Central memory CD8-positive, alpha-beta T cell (primary cell): ENCODE measurements around the gene KRT77.

Experiments
- ATAC-seq: fragments of 150-1000 bp; cut with Tn5 transposase; replicated peaks from 2 replicates; pipeline ENCODE4 v1.10.0; 2022; ENCODE audit warnings: mild to moderate bottlenecking, moderate FRiP score, moderate number of reproducible peaks; ENCODE audit not compliant: poor library complexity, severe bottlenecking; ENCODE audit errors: extremely low read depth
- DNase-seq, 2 donors: peaks; one replicate each; pipeline ENCODE4 v3.0.0; 2021; ENCODE audit warnings: low spot score in 2 of 2
- H3K27ac Mint-ChIP-seq: one replicate; pipeline ENCODE4 v1.8.0; 2022; ENCODE audit warnings: low read depth, mild to moderate bottlenecking, moderate library complexity, mixed read lengths
- H3K27me3 Mint-ChIP-seq: one replicate; pipeline ENCODE4 v1.8.0; 2022; ENCODE audit warnings: mixed read lengths
- H3K36me3 Mint-ChIP-seq: one replicate; pipeline ENCODE4 v1.8.0; 2022; ENCODE audit warnings: mild to moderate bottlenecking, moderate library complexity, mixed read lengths; ENCODE audit not compliant: insufficient read depth
- H3K4me1 Mint-ChIP-seq: one replicate; pipeline ENCODE4 v1.8.0; 2022; ENCODE audit warnings: mixed read lengths
- H3K4me3 Mint-ChIP-seq: one replicate; pipeline ENCODE4 v1.8.0; 2022; ENCODE audit warnings: mild to moderate bottlenecking, moderate library complexity, mixed read lengths
- H3K9me3 Mint-ChIP-seq: one replicate; pipeline ENCODE4 v1.8.0; 2022; ENCODE audit warnings: mixed read lengths

Gene KRT77

DNA sequence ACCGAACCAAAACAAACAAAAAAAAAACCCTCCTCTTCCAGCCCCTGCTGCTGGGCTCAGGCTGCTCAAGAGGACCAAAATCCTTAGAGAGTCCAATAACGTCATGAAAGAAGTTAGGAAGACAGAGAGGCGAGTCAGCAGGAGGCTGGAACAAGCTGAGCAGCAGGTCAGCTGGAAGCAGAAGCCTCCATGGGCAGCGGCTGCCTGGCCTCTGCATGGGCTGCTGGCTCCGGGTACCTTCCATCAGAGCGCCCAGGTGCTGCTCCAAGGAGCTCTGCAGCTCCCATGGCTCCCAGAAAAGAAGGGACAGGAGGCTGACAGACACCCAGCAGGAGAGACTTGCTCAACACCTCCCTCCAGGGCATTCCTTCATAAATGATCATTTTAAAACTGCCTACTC lies 48.1 kb downstream of the KRT77 start:
- no peak for DNase-seq
- no peaks in the 10 kb centered on the region for H3K27me3 Mint-ChIP-seq
- no peak overlapping the region for H3K27ac Mint-ChIP-seq
- no peaks in the 10 kb centered on the region for H3K9me3 Mint-ChIP-seq
- H3K36me3 Mint-ChIP-seq = no peaks in the 10 kb centered on the region
- peaks cover 12% of the 10 kb centered on the region for H3K4me1 Mint-ChIP-seq
- H3K4me3 Mint-ChIP-seq = no peak overlapping the region
- ATAC-seq = no peak

DNA sequence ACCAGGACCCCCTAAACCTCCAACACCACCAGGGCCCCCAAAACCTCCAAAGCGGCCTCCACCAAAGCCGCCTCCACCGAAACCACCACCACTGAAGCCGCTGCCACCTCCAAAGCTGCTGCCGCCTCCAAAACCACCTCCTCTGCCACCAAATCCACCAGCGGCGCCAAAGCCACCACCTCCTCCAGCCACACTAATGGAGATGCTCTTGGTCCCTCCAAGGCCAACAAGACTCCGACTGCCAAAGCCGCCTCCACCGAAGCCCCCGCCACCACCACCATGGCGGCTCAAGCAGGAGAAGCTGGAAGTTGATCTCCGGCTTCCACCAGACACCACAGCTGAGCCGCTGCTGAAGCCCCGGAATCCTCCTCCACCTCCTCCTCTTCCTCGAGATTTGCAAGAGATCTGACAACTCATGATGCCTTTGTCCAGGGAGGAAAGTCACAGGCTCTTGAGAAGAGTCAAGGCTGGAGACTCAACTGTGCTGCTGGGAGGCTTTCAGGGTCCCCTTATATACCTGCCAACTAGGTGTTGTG lies 51.5 kb downstream of the KRT77 start, which contains the start of gene KRT2:
Gene KRT2 (minus strand): TSS at position 486 of the 536 bp plus-strand sequence. CDS start 69 bp downstream, at position 417.
- peaks cover 36% of the 10 kb centered on the region for H3K4me1 Mint-ChIP-seq
- DNase-seq (no peak), ATAC-seq (no peak)

DNA sequence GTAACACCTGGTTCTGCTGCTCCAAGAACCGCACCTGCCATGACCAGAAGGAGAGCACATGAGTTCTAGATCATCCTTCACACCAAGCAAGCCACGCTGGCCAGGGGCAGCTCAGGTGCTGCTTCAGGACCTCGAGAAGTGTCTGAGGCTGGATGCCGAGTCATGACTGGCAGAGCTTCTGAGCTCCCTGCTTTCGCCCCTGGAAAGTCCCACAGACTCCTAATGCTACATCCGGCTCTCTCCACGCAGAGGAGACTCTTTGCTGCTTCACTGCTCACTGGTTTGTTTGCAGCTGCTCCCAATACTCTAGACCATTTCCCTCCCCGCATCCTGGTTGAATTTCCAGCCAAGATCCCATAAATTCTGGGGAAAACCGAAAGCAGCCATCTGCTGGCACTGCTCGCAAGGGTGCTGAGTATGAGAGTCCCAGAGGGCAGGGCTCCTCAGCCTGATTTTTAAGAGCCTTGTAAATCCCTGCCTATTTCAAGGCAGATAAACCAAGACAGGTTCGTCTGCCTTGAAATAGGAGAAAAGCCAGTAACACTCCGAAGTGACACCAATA lies 52.7 kb downstream of the KRT77 start:
- H3K4me1 Mint-ChIP-seq = peaks cover 47% of the 10 kb centered on the region
- DNase-seq = no peak
- no peak overlapping the region for H3K4me3 Mint-ChIP-seq
- peak overlapping the region; percentile 81 for H3K27ac Mint-ChIP-seq
- no peaks in the 10 kb centered on the region for H3K27me3 Mint-ChIP-seq
- ATAC-seq = no peak
- no peaks in the 10 kb centered on the region for H3K9me3 Mint-ChIP-seq
- peaks cover 4% of the 10 kb centered on the region for H3K36me3 Mint-ChIP-seq

More for the DNA sequence above, 51.5 kb downstream of the KRT77 start, which contains the start of gene KRT2:
- H3K4me3 Mint-ChIP-seq = no peak within 1 kb of the TSS
- H3K36me3 Mint-ChIP-seq = no peaks in the 10 kb centered on the region
- H3K27me3 Mint-ChIP-seq = no peaks in the 10 kb centered on the region
- H3K27ac Mint-ChIP-seq = no peak within 1 kb of the TSS
- H3K9me3 Mint-ChIP-seq = no peaks in the 10 kb centered on the region

DNA sequence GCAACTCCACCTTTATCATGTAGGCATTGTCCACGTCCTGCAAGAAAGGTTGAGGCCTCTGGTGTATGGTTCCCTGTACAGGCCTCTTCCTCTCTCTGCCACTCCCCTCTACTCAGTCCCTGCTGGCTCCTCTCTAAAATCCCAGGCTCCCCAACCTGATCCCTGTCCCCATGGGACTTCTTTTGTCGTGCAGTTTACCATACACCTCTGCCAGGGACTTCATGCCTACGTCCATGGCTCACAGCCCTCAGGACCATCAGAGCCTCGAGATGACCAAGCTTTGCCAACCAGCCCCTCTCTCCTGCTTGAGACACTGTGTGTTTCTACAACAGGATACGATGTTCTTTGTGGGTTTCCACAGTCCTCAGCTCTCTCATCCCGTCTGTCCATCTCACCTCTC lies 54.3 kb downstream of the KRT77 start:
- ATAC-seq = no peak
- H3K27ac Mint-ChIP-seq = peak overlapping the region; percentile 81

GRCh38 chr12:52648012-52648550 lies 55.2 kb downstream of the KRT77 start:
- H3K9me3 Mint-ChIP-seq = no peaks in the 10 kb centered on the region

More for the DNA sequence above, 54.3 kb downstream of the KRT77 start:
- no peak overlapping the region for H3K4me3 Mint-ChIP-seq
- peaks cover 7% of the 10 kb centered on the region for H3K36me3 Mint-ChIP-seq
- no peaks in the 10 kb centered on the region for H3K27me3 Mint-ChIP-seq
- H3K9me3 Mint-ChIP-seq = no peaks in the 10 kb centered on the region
- H3K4me1 Mint-ChIP-seq = peaks cover 63% of the 10 kb centered on the region
- DNase-seq = no peak

GRCh38 chr12:52647601-52648000 lies 55.7 kb downstream of the KRT77 start:
- Mint-ChIP-seq H3K9me3 (no peaks in the 10 kb centered on the region), H3K27ac (peak overlapping the region; percentile 99), H3K36me3 (peaks cover 7% of the 10 kb centered on the region), H3K4me3 (peak overlapping the region; percentile 56), H3K27me3 (no peaks in the 10 kb centered on the region), H3K4me1 (peaks cover 74% of the 10 kb centered on the region)
- DNase-seq (no peak), ATAC-seq (no peak)

More at GRCh38 chr12:52648012-52648550, 55.2 kb downstream of the KRT77 start:
- peaks cover 72% of the 10 kb centered on the region for H3K4me1 Mint-ChIP-seq
- H3K4me3 Mint-ChIP-seq = peak overlapping the region; percentile 56
- ATAC-seq (no peak), DNase-seq (no peak)
- no peaks in the 10 kb centered on the region for H3K27me3 Mint-ChIP-seq
- H3K36me3 Mint-ChIP-seq = peaks cover 7% of the 10 kb centered on the region
- H3K27ac Mint-ChIP-seq = peak overlapping the region; percentile 99

DNA sequence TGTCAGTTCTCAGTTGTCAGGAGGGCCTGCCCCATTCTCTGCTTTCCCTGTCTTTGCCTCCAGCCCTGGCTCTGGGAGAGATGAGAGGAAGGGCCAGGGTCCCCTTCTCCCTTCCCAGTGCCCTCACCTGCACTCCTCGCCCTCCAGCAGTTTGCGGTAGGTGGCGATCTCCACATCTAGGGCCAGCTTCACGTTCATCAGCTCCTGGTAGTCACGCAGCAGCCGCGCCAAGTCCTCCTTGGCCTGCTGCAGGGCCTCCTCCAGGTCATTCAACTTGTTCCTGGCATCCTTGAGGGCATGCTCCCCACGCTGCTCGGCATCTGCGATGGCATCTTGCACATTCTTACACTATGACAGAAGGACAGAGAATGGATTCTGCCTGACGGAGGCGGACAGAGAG lies 56.7 kb downstream of the KRT77 start:
- Mint-ChIP-seq H3K27me3 (no peaks in the 10 kb centered on the region), H3K4me1 (peaks cover 84% of the 10 kb centered on the region), H3K9me3 (no peaks in the 10 kb centered on the region), H3K27ac (peak overlapping the region; percentile 99), H3K36me3 (peaks cover 7% of the 10 kb centered on the region), H3K4me3 (peak overlapping the region; percentile 56)
- DNase-seq (no peak), ATAC-seq (no peak)

- H3K36me3 Mint-ChIP-seq = peaks cover 7% of the 10 kb centered on the region
Observed at GRCh38 chr12:52645982-52646381, 57.3 kb downstream of the KRT77 start.

GRCh38 chr12:52645120-52645761 lies 58.1 kb downstream of the KRT77 start:
- peaks cover 88% of the 10 kb centered on the region for H3K4me1 Mint-ChIP-seq
- H3K36me3 Mint-ChIP-seq = peaks cover 7% of the 10 kb centered on the region
- peak overlapping the region; percentile 56 for H3K4me3 Mint-ChIP-seq
- DNase-seq (peak in 1 of 2 donors; percentile 77), ATAC-seq (peak; percentile 99)
- no peaks in the 10 kb centered on the region for H3K27me3 Mint-ChIP-seq
- peak overlapping the region; percentile 99 for H3K27ac Mint-ChIP-seq
- no peaks in the 10 kb centered on the region for H3K9me3 Mint-ChIP-seq

More at GRCh38 chr12:52645982-52646381, 57.3 kb downstream of the KRT77 start:
- no peak for DNase-seq
- peak overlapping the region; percentile 99 for H3K27ac Mint-ChIP-seq
- H3K27me3 Mint-ChIP-seq = no peaks in the 10 kb centered on the region
- no peaks in the 10 kb centered on the region for H3K9me3 Mint-ChIP-seq
- no peak for ATAC-seq
- peak overlapping the region; percentile 56 for H3K4me3 Mint-ChIP-seq
- peaks cover 90% of the 10 kb centered on the region for H3K4me1 Mint-ChIP-seq

- Mint-ChIP-seq H3K9me3 (no peaks in the 10 kb centered on the region), H3K4me3 (no peak overlapping the region), H3K27ac (peak overlapping the region; percentile 99), H3K4me1 (peaks cover 76% of the 10 kb centered on the region), H3K27me3 (no peaks in the 10 kb centered on the region), H3K36me3 (peaks cover 7% of the 10 kb centered on the region)
- ATAC-seq (no peak), DNase-seq (no peak)
Observed at GRCh38 chr12:52644078-52644415, 59.3 kb downstream of the KRT77 start.

- peaks cover 7% of the 10 kb centered on the region for H3K36me3 Mint-ChIP-seq
- DNase-seq (no peak), ATAC-seq (no peak)
- peak overlapping the region; percentile 99 for H3K27ac Mint-ChIP-seq
- H3K27me3 Mint-ChIP-seq = no peaks in the 10 kb centered on the region
- no peak overlapping the region for H3K4me3 Mint-ChIP-seq
- no peaks in the 10 kb centered on the region for H3K9me3 Mint-ChIP-seq
- peaks cover 71% of the 10 kb centered on the region for H3K4me1 Mint-ChIP-seq
Observed at GRCh38 chr12:52643233-52644077, 59.9 kb downstream of the KRT77 start.

GRCh38 chr12:52641468-52641867 lies 61.9 kb downstream of the KRT77 start:
- Mint-ChIP-seq H3K27ac (peak overlapping the region; percentile 60), H3K36me3 (peaks cover 7% of the 10 kb centered on the region), H3K9me3 (no peaks in the 10 kb centered on the region), H3K4me1 (peaks cover 57% of the 10 kb centered on the region), H3K4me3 (peak overlapping the region; percentile 28), H3K27me3 (no peaks in the 10 kb centered on the region)
- ATAC-seq = no peak
- DNase-seq = peak; percentile 2 to 10
